ENCODE results near the gene NUP214.

GRCh38 chr9:131094015-131094414, 31.4 kb upstream of the NUP214 start:
- TF ChIP-seq CTCF (conservative IDR thresholded peaks at IDR 0.05; ENCODE audit: low read length) (no peak), EZH2phosphoT487 (IDR thresholded peaks at IDR 0.05; ENCODE audit: borderline replicate concordance, low read depth, low read length) (no peak)

Measured in OCI-LY7 (cell line).